ENCODE data around the gene COA6.

DNA sequence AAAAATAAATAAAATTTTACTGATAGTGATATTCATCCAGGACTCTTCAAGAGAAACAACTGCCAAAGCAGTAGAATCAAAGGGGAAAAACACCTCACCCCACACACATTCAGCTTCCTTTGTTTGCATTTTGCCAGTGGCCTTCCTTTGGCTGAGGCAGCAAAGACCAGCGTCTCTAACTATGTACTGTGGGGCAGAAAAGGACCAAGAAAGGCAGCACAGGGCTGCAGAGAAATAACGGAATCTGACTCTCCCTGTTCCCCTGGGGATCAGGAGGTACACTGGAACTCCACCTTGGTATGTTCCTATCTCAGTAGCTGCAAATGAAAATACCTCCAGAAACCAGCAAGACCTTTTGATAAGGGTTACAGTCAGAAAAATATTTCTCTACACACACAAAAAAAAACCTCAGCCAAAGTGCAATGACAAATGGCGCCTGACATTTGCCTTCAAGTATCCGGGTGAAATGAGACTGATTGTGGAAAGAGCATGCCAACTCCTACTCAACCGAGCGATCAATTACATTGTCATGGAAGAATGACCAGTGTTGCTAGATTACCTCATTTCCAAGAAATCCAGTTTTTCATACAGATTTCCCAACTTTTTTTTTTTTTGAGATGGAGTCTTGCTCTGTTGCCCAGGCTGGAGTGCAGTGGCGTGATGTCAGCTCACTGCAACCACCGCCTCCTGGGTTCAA, 54.8 kb downstream of the COA6 start:
- TF ChIP-seq, protein P1, sequence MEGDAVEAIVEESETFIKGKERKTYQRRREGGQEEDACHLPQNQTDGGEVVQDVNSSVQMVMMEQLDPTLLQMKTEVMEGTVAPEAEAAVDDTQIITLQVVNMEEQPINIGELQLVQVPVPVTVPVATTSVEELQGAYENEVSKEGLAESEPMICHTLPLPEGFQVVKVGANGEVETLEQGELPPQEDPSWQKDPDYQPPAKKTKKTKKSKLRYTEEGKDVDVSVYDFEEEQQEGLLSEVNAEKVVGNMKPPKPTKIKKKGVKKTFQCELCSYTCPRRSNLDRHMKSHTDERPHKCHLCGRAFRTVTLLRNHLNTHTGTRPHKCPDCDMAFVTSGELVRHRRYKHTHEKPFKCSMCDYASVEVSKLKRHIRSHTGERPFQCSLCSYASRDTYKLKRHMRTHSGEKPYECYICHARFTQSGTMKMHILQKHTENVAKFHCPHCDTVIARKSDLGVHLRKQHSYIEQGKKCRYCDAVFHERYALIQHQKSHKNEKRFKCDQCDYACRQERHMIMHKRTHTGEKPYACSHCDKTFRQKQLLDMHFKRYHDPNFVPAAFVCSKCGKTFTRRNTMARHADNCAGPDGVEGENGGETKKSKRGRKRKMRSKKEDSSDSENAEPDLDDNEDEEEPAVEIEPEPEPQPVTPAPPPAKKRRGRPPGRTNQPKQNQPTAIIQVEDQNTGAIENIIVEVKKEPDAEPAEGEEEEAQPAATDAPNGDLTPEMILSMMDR (IDR thresholded peaks at IDR 0.05), result no peak
- TF ChIP-seq POLR2A (IDR thresholded peaks at IDR 0.05), result no peak

All from thyroid gland (tissue), 4 donors.